H54 (cell line): Measurements from ENCODE around the gene OTUD3.

Source experiments
- DNase-seq: peaks from one replicate; pipeline ENCODE4 v3.0.0; 2011; ENCODE audit warnings: low spot score, mixed read lengths; ENCODE audit not compliant: insufficient read length
- FAIRE-seq: peaks from 3 replicates; lab custom pipeline; 2011; peaks lifted over from hg19 to GRCh38; lab: Jason Lieb, UNC
- POLR2A ChIP-seq: IDR thresholded peaks from 2 replicates; pipeline ENCODE4 v1.6.1; 2011; ENCODE audit warnings: low read depth, mild to moderate bottlenecking, low read length

Gene OTUD3

DNA sequence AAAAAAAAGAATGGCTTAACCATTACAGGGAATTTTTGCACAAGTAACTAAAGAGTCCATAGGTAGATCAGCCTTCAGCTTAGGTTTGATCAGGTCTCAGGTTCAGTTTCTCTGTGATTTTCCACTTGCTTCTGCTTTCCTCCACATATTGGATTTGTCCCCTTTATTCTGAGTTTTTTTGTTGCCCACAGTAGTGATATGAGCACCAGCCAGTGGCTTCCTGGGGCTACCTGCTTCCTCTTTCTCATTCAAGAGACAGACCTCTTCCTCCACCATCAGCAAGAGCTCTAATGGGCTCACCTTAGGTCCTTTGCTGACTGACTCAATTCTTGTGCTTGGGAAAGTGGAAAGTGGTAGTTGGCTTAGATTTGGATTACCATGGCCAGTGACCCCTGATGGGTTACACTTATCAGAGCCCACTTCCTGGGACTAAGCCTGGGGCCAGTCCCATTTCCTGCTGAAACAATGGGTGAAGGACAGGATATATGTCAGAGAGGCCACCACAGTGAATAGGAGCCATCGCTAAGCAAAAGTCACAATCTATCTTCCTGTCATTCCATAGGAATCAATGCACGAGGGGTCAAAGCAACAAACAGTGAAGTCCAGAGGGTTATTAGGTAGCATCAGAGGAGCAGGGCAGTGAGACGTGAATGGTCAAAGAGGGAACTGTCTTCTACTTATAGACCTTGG, 54.0 kb downstream of the OTUD3 start:
- no peak for TF ChIP-seq POLR2A
- DNase-seq (no peak), FAIRE-seq (no peak)

- DNase-seq (no peak), FAIRE-seq (no peak)
- TF ChIP-seq POLR2A, result no peak
Observed at GRCh38 chr1:19938472-19938871, 56.3 kb downstream of the OTUD3 start.

- DNase-seq (no peak), FAIRE-seq (no peak)
- no peak for TF ChIP-seq POLR2A
Observed at GRCh38 chr1:19940486-19941205, 58.5 kb downstream of the OTUD3 start.

GRCh38 chr1:19941206-19941568, 59.0 kb downstream of the OTUD3 start:
- no peak for FAIRE-seq
- no peak for DNase-seq
- no peak for TF ChIP-seq POLR2A

- no peak for FAIRE-seq
- no peak for DNase-seq
- no peak for TF ChIP-seq POLR2A
Observed at GRCh38 chr1:19942088-19942487, 59.9 kb downstream of the OTUD3 start.

DNA sequence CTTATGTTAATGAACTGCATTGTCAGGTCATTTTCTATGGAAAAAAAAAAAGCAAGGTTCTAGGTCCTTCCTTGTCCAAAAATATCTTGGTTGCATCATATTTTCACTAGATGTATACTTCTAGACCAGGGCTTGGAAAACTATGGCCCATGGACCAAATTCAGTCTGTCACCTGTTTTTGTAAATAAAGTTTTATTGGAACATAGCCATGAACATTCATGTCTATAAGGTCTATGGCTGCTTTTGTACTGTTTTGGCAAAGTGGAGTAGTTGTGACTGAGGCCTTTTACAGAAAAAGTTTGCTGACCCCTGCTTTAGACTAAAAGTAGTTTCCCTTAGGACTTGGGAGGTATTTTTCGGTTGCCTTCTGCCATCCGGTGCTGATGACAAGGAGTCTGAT, 60.5 kb downstream of the OTUD3 start:
- no peak for DNase-seq
- no peak for TF ChIP-seq POLR2A
- FAIRE-seq, result no peak

GRCh38 chr1:19945914-19946313, 63.7 kb downstream of the OTUD3 start:
- DNase-seq (no peak), FAIRE-seq (no peak)
- no peak for TF ChIP-seq POLR2A

DNA sequence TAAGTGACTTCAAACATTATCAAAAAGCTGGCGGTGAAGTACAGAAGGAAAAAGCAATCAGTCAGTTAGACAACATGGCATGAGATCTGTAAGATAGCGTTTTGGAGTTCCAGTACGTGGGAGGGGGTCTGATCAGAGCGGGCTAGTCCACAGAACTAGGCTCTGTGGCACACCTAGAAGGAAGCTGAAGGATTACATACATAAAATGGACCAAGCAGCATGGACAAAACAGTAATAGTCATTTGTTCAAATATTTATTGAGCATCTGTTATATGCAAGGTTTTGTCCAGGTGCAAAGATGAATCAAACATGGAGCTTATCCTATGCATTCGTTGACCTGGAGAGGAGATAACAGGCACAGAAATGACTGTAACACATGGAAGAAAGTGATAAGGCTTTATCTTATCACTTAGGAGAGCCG, 64.1 kb downstream of the OTUD3 start:
- FAIRE-seq, result no peak
- DNase-seq, result no peak
- TF ChIP-seq POLR2A, result no peak

- DNase-seq (no peak), FAIRE-seq (no peak)
- TF ChIP-seq POLR2A, result no peak
Observed at GRCh38 chr1:19946971-19947370, 64.8 kb downstream of the OTUD3 start.

GRCh38 chr1:19949016-19949415, 66.8 kb downstream of the OTUD3 start:
- TF ChIP-seq POLR2A, result no peak
- peak; percentile 60 for DNase-seq
- peak; percentile 90 for FAIRE-seq

DNA sequence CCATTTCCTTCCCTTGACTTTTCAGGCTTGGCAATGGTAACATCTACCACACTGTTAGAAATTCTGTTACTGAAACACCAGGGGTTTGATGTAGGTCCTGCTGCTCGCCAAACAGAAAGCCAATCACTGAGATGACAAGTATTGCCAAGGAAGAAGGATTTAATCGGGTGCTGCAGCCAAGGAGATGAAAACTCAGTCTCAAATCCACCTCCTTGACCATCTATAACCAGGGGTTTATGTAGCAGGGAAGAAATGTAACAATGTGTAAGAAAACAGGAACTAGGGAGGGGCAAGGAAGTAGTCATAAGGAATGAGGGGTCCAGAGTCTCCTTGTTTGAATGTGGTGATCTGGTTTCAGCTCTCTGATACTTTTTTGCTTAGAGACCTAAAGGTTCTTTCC, 71.9 kb downstream of the OTUD3 start:
- DNase-seq, result no peak
- no peak for TF ChIP-seq POLR2A
- no peak for FAIRE-seq

- no peak for TF ChIP-seq POLR2A
- FAIRE-seq (no peak), DNase-seq (no peak)
Observed at GRCh38 chr1:19955534-19956170, 73.5 kb downstream of the OTUD3 start.

DNA sequence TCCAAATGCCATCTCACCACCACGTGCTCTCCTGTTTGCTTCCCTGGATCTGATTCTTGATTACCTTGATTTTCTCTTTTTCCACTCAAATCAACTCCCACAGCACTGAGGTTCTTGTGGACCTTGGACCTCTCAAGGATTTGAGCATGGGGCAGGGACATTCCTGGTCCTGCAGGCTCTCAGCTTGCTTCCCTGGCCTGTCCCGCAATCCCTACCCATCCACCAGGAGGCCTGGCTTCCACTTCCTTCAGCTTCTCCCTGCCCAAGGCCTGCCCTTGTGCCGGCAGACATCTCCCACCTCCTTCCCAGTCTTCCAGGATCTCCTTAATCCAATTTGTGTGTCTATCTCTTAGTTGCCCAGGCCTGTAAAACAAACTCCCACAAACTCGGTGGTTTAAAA, 75.6 kb downstream of the OTUD3 start:
- TF ChIP-seq POLR2A, result no peak
- DNase-seq (no peak), FAIRE-seq (no peak)

DNA sequence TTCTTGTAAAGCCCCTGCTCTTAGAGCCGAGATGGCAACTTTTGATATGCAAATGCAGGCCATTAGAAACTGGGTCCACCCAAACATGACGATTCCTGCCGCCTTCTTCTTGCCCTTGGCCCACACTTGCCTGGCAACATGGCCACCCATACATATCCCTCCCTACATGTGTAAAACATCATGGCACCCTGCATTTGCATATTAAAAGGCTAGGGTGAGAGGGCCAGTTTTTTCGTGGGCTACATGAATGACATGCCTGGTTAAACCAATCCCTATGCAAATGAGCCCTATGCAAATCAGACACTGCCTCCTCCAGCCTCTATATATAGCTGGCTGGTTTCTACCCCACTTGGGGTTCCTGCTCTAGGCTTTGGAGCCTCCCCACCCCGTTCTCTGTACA, 78.4 kb downstream of the OTUD3 start:
- no peak for FAIRE-seq
- TF ChIP-seq POLR2A, result no peak
- DNase-seq, result no peak
